Body of pancreas (tissue), 4 donors: Measurements from ENCODE around the gene CLEC4G. TPM values are rescaled to one million over a fixed set of nuclear protein-coding genes. Genes with fewer than 3 reads are reported as not detected.
"Not testable (repeated sequence)": the region's sequence is repeated elsewhere in the genome, so short reads cannot be mapped to it uniquely, and the experiment has no call there.

ENCODE experiments used
- ATAC-seq: fragments of 150-250 bp; one replicate; pipeline ENCODE4 v1.9.1; 2016
- DNase-seq, 4 donors: peaks; one replicate each; pipeline ENCODE4 v3.0.0-alpha.2; 2019
- H3K27ac ChIP-seq, 4 donors: fragments of 200-600 bp; sonication (generic); 1 replicate in 3 of 4; 2 replicates in 1 of 4; pipeline versions ENCODE4 v1.5.1 to v1.6.1; 2016 to 2019; ENCODE audit warnings: mild to moderate bottlenecking in 1 of 4, mixed read lengths in 1 of 4, moderate library complexity in 1 of 4
- H3K27me3 ChIP-seq, 2 donors: fragments of 200-600 bp; sonication (generic); one replicate each; pipeline ENCODE4 v1.6.0; 2016; ENCODE audit warnings: mild to moderate bottlenecking in 1 of 2
- H3K36me3 ChIP-seq, 2 donors: fragments of 200-600 bp; sonication (generic); replicated peaks in 1 of 2; 2 replicates each; pipeline ENCODE4 v1.5.1; 2016; ENCODE audit warnings: low read depth in 2 of 2; ENCODE audit not compliant: insufficient read depth in 1 of 2
- H3K4me1 ChIP-seq: fragments of 200-600 bp; sonication (generic); one replicate; pipeline ENCODE4 v1.6.0; 2016
- H3K4me3 ChIP-seq, 2 donors: fragments of 200-600 bp; sonication (generic); 1 replicate in 1 of 2; 2 replicates in 1 of 2; pipeline ENCODE4 v1.5.1; 2016 to 2019
- H3K9me3 ChIP-seq, 3 donors: fragments of 200-600 bp; sonication (generic); 1 replicate in 2 of 3; 2 replicates in 1 of 3; pipeline ENCODE4 v1.5.1; 2016
- POLR2A ChIP-seq, 3 donors: fragments of 450-650 bp; IDR thresholded peaks; one replicate each; pipeline ENCODE4 v1.6.1; 2016; ENCODE audit warnings: antibody characterized with exemption in 3 of 3, mild to moderate bottlenecking in 2 of 3
- WGBS, 2 donors: methylation state at CpG; one replicate each; pipeline ENCODE4 v1.1.5; 2017; 5-methylcytosine and 5-hydroxymethylcytosine counted together
- intact Hi-C: fragments of 100-400 bp; cut with DNase I; formaldehyde crosslinking; loops from one replicate; pipeline ENCODE4 v1.15.1; 2023
- total RNA-seq, 2 donors: library from RNA; depleted of rRNA; stranded (reverse); fragments of >200 nt; gene quantifications; one replicate each; pipeline ENCODE4 v1.1.0, GENCODE V29; 2016
- TF ChIP-seq, protein P1 (sequence below), 7 experiments: fragments of 450-650 bp in 4 of 7; fragments of 200-600 bp in 3 of 7; sonication (generic) in 3 of 7; IDR thresholded peaks; one replicate each; pipeline ENCODE4 v1.5.1; 2016 to 2019; ENCODE audit warnings: antibody characterized with exemption in 7 of 7

CLEC4G gene
- total RNA-seq, 2 donors from 2014 or later: 0.52 to 6.6 TPM

- Histone ChIP-seq H3K27ac (no peak overlapping the region), H3K36me3 (no peaks in the 10 kb centered on the region), H3K27me3 (no peaks in the 10 kb centered on the region), H3K4me3 (no peak overlapping the region), H3K4me1 (no peaks in the 10 kb centered on the region), H3K9me3 (no peaks in the 10 kb centered on the region)
- WGBS, 2 donors: 60 to 75% methylated on average over 2 of the region's 2 CpGs
- intact Hi-C loops: no loop called here
- DNase-seq: no peak
- no peak for ATAC-seq
- no peak for TF ChIP-seq POLR2A (IDR thresholded peaks at IDR 0.05)
- TF ChIP-seq, protein P1, sequence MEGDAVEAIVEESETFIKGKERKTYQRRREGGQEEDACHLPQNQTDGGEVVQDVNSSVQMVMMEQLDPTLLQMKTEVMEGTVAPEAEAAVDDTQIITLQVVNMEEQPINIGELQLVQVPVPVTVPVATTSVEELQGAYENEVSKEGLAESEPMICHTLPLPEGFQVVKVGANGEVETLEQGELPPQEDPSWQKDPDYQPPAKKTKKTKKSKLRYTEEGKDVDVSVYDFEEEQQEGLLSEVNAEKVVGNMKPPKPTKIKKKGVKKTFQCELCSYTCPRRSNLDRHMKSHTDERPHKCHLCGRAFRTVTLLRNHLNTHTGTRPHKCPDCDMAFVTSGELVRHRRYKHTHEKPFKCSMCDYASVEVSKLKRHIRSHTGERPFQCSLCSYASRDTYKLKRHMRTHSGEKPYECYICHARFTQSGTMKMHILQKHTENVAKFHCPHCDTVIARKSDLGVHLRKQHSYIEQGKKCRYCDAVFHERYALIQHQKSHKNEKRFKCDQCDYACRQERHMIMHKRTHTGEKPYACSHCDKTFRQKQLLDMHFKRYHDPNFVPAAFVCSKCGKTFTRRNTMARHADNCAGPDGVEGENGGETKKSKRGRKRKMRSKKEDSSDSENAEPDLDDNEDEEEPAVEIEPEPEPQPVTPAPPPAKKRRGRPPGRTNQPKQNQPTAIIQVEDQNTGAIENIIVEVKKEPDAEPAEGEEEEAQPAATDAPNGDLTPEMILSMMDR (IDR thresholded peaks at IDR 0.05): no peak
These were observed 16.3 kb upstream of the CLEC4G start for GRCh38 chr19:7748171-7748570.

DNA sequence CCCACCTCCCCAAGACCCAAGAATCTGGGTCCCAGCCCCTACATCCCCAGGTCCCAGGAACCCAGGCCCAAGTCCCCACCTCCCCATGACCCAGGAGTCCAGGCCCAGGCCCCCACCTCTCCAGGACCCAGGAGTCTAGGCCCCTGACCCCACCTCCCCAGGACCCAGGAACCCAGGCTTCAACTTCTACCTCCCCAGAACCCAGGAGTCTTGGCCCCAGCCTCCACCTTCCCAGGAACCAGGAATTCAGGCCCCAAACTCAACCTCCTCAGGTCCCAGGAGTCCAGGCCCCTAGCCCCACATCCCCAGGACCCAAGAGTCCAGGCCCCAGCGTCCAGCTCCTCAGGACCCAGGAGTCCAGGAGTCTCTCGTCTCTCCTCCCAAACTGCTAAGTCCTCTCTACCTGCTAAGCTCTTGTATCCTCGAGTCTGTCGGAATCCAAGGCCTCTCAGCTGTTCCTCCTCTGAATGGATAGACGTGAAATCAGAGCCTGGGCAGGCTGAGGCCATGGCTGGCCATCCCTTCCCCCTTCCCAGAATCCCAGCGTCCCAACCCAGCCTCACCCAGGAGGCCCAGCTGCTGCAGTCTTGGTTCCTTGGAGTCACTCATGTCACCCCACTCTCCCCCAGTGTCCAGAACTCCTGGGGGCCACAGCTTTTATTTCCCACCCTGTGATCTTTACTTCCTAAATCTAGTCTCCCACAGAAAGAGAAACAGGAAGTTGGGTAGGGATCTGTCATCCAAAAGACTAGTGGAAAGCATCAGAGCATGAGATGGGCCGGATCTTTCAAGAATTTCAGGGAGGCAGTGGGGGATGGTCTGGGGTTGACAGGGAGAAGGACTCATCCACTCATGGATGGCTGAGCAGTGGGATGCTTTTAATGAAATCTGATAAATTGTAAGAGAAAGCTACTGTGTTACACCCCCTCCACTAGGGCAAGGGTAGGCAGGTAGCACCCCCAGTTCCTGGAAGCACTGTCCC lies 15.3 kb upstream of the CLEC4G start, which contains the start of gene CD209:
Gene CD209 (minus strand): TSS at position 632 of the 982 bp plus-strand sequence. CDS start 23 bp downstream, at position 609.
- WGBS, 2 donors: 51 to 58% methylated on average over 4 to 7 of the region's 7 CpGs
- no peaks in the 10 kb centered on the region for H3K27me3 ChIP-seq
- H3K36me3 ChIP-seq: no peaks in the 10 kb centered on the region
- intact Hi-C loops: no loop called here
- TF ChIP-seq, protein P1 (IDR thresholded peaks at IDR 0.05): no peak
- no peak for TF ChIP-seq POLR2A (IDR thresholded peaks at IDR 0.05)
- H3K9me3 ChIP-seq: no peaks in the 10 kb centered on the region
- no peak for DNase-seq
- ATAC-seq: no peak
- no peaks in the 10 kb centered on the region for H3K4me1 ChIP-seq
- no peak within 1 kb of the TSS for H3K4me3 ChIP-seq
- H3K27ac ChIP-seq: no peak within 1 kb of the TSS

- H3K4me1 ChIP-seq, H3K27me3 ChIP-seq, H3K27ac ChIP-seq, H3K36me3 ChIP-seq, H3K9me3 ChIP-seq, H3K4me3 ChIP-seq, intact Hi-C loops, ATAC-seq, DNase-seq: not testable (repeated sequence)
- WGBS, 2 donors: 50 to 65% methylated on average over 1 to 3 of the region's 4 CpGs
These were observed 14.4 kb upstream of the CLEC4G start for GRCh38 chr19:7746306-7746705.

GRCh38 chr19:7744871-7745650 lies 13.2 kb upstream of the CLEC4G start:
- DNase-seq (no peak), ATAC-seq (no peak)
- Histone ChIP-seq H3K4me3 (no peak overlapping the region), H3K9me3 (no peaks in the 10 kb centered on the region), H3K4me1 (no peaks in the 10 kb centered on the region), H3K27ac (no peak overlapping the region), H3K27me3 (no peaks in the 10 kb centered on the region), H3K36me3 (no peaks in the 10 kb centered on the region)
- TF ChIP-seq, protein P1 (IDR thresholded peaks at IDR 0.05): no peak
- TF ChIP-seq POLR2A (IDR thresholded peaks at IDR 0.05): no peak
- intact Hi-C loops: no loop called here
- 56 to 62% methylated on average over 10 to 12 of the region's 12 CpGs for WGBS, 2 donors

- H3K4me3 ChIP-seq: no peak overlapping the region
- intact Hi-C loops: no loop called here
- no peak for DNase-seq
- no peaks in the 10 kb centered on the region for H3K27me3 ChIP-seq
- no peaks in the 10 kb centered on the region for H3K9me3 ChIP-seq
- 40 to 53% methylated on average over 5 of the region's 5 CpGs for WGBS, 2 donors
- H3K4me1 ChIP-seq: no peaks in the 10 kb centered on the region
- no peak overlapping the region for H3K27ac ChIP-seq
- no peak for ATAC-seq
- H3K36me3 ChIP-seq: no peaks in the 10 kb centered on the region
- TF ChIP-seq POLR2A (IDR thresholded peaks at IDR 0.05): no peak
- TF ChIP-seq, protein P1 (IDR thresholded peaks at IDR 0.05): no peak
These were observed 12.4 kb upstream of the CLEC4G start for GRCh38 chr19:7744199-7744786.
